Stimulated activated CD8-positive, alpha-beta memory T cell treated with anti-CD3 and anti-CD28 coated beads, Interleukin-12 subunit alpha, Interleukin-12 subunit beta, amount 100 ng/mL, for 1 hour (primary cell): ENCODE data around the gene MORC1.
"Not testable (repeated sequence)": the region's sequence is repeated elsewhere in the genome, so short reads cannot be mapped to it uniquely, and the experiment has no call there.

Experiments
- DNase-seq: peaks from one replicate; pipeline ENCODE4 v3.0.0-alpha.2; 2020; ENCODE audit warnings: low read depth

MORC1 gene

DNA sequence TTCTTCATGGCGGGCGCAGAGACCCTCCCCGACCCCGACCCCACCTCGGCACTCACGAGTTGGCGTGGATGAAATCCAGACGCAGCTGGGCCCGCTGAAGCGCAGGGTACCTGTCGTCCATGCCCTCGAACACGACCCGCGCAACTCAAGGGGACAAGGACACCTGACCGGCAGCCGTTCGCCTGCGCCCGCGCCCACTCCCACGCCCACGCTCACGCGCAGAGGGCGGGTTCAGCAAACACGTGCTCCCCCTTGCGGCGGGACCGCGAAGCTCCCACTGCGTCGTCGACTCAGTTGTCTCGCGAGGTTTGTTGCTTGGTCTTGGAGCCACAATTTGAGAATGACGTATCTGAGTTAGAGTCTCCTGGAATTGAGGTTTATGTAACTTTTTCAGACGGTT is at the start of gene MORC1:
Gene MORC1 (minus strand): TSS at position 196 of the 400 bp plus-strand sequence. CDS start 75 bp downstream, at position 121.
- DNase-seq, result no peak

- no peak for DNase-seq
Observed at GRCh38 chr3:109165905-109166304, 48.0 kb upstream of the MORC1 start.

GRCh38 chr3:109161487-109162123 is 43.7 kb upstream of the MORC1 start:
- DNase-seq, result no peak

DNA sequence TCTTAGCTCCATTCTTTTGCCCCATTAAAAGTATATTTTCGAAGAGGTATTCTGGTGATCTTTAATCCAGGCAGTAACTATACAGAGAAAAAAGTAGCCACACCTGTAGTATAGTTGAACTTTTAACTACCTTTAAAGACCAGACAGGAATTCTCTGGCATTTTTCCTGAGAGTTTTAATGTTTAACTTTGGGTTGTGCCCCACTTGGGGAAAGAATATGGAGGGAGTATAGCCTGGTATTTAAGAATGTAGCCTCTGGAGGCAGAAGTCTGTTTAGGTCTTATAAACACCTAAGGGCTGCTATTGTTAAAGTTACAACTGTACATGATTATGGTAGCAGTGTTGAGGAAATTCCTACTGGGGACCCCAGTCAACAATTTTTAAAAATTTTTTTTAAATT is 37.9 kb upstream of the MORC1 start:
- DNase-seq, result no peak

- DNase-seq, result no peak
Observed at GRCh38 chr3:109154979-109155378, 37.0 kb upstream of the MORC1 start.

GRCh38 chr3:109152320-109152719 is 34.4 kb upstream of the MORC1 start:
- DNase-seq, result no peak

DNA sequence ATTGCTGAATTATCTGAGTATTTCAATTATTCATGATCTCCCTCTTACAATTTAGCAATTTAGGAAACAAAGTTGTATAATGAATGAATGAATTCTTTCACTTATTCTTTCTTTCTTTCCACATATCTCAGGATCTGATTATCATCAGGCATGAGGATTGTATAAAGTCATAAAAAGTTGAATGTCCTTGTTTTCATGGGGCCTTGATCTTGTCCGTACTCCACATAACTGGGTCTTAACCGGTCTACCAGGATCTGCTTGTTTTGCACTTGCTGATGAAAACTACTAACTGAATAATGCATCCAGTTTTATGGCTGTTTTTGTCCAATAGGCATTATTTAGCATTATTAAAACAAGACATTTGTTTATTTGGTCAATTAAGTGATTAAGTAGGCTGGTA is 31.1 kb upstream of the MORC1 start:
- DNase-seq, result no peak

DNA sequence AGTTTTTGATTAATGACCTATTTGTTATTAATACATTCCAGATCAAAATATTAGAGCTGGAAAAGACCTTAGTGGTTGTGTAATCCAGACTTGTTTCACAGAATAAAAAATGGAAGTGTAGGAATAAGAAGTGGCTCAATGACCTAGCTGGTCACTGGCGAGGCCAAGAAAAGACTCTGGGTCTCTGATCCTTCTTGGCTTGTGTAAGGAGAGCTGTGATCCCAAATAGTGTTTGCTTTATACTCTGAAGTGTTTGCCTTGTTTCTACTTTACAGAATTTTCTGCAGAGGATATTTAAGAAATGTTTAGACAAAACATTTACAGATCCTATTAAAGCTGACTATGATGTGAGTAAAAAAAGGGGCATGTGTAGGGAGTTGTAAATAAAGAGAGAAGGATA is 25.7 kb upstream of the MORC1 start:
- DNase-seq, result no peak

DNA sequence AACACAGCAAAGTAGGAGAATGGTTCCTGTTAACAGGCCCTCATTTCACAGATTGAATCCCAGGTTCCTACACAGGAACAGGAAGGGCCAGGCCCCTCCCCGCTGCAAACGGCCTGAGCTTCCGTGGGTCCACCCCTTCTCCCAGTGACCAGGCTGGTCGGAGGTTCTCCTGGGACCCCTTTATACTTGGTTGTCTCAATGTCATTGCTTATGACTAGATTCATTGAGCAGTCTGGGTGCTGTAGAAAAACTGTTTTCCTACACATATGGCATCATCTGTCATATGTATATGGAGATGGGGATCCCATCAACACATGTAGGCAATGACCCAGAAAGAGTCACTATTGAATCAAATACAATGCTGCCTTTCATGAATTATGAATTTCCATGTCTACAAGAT is 22.4 kb upstream of the MORC1 start:
- DNase-seq, result no peak

- no peak for DNase-seq
Observed at GRCh38 chr3:109137761-109138160, 19.8 kb upstream of the MORC1 start.

DNA sequence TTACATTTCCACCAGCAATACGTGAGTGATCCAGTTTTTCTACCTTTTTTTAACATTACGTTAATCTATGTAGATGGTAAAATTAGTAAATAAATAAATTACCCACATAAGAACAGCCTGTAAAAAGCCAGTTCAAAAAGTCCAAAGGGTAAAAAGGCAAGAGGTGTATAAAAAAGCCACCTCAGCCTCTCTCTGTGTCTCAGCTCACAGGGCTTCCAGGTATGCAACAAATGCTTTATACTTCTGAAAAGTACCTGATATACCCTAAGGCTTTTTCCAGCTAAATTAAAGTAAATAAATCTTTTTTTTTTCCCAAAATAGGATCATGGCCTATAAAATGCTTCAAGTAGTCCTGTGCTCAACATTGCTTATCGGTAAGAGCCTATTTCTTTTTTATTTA is 18.6 kb upstream of the MORC1 start, which contains the start of gene C3orf85:
Gene C3orf85 (plus strand): TSS at position 197 of the 400 bp plus-strand sequence. CDS start 129 bp downstream, at position 326.
- no peak for DNase-seq

DNA sequence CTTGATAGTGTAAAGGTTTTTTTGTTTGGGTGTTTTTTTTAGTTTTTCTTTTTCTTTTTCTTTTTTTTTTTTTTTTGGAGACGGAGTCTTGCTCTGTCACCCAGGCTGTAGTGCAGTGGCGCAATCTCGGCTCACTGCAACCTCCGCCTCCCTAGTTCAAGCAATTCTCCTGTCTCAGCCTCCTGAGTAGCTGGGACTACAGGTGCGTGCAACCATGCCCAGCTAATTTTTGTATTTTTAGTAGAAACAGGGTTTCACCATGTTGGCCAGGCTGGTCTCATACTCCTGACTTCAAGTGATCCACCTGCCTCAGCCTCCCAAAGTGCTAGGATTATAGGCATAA is 15.5 kb upstream of the MORC1 start:
- not testable (repeated sequence) for DNase-seq

DNA sequence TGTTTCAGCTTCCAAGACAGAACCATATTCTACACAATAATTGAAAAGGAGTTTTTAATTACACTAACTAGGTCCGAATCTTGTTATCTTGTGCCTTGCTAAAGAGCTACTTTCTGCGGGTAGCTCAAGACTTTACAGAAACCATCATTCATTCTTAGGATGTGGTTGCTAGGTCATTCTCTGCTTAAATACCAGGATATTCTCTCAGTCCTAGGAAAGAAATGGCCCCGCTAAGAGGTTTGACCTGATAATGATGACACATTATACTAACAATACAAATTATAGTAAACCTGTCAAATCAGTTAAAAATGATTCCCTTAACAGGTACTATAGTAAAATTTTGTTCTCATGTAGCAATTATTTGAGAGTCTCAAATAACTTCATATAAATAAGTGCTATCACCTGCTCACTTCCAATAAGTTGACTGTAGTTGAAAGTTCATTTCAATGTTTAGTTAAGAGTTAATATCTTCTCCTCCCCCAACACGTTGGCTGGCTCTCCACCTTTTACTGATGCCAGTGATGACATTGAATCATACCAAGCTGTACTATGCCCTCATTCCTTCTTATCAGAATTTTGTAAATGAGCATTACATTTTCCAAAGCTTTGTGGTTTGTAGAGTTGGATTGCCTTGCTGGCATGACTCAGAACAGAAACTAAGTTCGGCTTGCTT is 15.0 kb upstream of the MORC1 start:
- DNase-seq, result no peak

- no peak for DNase-seq
Observed at GRCh38 chr3:109131276-109131675, 13.3 kb upstream of the MORC1 start.

- no peak for DNase-seq
Observed at GRCh38 chr3:109127553-109127952, 9.6 kb upstream of the MORC1 start.

- no peak for DNase-seq
Observed at GRCh38 chr3:109125902-109126301, 8.0 kb upstream of the MORC1 start.

DNA sequence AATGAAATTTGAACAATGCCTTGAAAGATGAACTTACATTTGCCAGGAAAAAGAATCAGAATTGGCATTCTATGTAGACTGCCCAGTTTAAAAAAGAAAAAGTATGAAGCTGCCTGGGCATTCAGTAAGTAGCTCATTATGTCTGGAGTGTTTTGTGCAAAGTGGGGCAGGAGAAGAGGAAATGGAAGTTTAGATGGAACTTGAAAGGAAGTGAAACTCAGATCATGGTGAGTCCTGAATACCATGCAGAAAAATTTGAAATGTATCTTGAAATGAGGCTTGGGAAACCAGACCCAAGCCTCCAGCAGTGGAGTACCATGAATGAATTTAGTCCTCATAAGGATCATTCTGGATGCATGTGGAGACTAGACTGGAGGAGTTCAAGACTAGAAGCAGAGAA is 4.8 kb upstream of the MORC1 start:
- no peak for DNase-seq

GRCh38 chr3:109118584-109118983 is 650 bp upstream of the MORC1 start:
- no peak for DNase-seq

- DNase-seq, result no peak
Observed at GRCh38 chr3:109116031-109116430, 1.9 kb downstream of the MORC1 start.

DNA sequence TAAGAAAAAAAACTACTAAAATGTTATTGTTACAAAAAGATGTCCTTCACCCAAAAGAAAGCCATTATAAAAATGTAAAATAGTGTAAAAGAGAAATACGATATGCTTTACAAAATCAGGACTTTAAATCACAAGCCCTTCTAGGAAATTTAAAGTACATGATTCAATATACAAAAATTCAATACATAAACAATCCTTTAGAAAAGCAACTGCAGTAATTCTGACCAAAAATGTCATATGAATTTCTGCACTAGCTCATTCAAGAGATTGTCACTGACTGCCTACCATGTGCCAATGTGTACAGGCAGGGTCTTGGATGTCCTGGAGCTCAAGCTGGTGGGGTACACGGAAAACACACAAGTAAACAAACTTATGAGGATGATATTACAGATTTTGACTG is 2.5 kb downstream of the MORC1 start:
- no peak for DNase-seq

GRCh38 chr3:109114746-109115145 is 3.2 kb downstream of the MORC1 start:
- DNase-seq, result no peak

GRCh38 chr3:109112946-109113760 is 4.8 kb downstream of the MORC1 start:
- no peak for DNase-seq

DNA sequence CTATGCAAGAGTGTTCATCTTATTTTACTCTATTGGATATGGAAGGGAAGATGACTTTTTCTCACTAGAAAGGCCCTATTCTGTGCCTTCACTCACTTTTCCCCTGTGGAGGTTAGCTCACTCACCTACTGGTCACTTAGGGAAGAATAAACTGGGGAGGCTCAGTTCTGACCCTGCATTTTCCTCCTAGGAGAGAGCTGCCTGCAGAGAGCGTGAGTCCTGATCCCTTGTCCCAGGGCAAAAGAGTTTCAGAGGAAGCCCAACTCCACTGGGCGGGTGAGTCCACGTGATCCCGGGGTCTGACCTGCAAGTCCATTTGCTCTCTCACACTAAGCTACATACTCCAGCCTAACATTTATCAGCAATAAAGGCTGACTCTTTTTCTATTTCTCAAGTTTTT is 8.4 kb downstream of the MORC1 start:
- no peak for DNase-seq
